Sigmoid colon (tissue), 7 donors: Measurements from ENCODE around the gene S100A3. TPM values are rescaled to one million over a fixed set of nuclear protein-coding genes. Genes with fewer than 3 reads are reported as not detected.
"Not testable (repeated sequence)": the region's sequence is repeated elsewhere in the genome, so short reads cannot be mapped to it uniquely, and the experiment has no call there.

ENCODE experiments used
- DNase-seq: peaks from one replicate; pipeline ENCODE4 v3.0.0-alpha.2; 2019
- H3K27ac ChIP-seq, 4 donors: fragments of 200-600 bp; sonication (generic); one replicate each; pipeline ENCODE4 v1.5.1; 2016 to 2019; ENCODE audit warnings: mild to moderate bottlenecking in 1 of 4
- H3K27me3 ChIP-seq, 3 donors: fragments of 200-600 bp; sonication (generic); one replicate each; pipeline ENCODE4 v1.5.1; 2019; ENCODE audit warnings: mild to moderate bottlenecking in 1 of 3
- H3K36me3 ChIP-seq, 4 donors: fragments of 200-600 bp; sonication (generic); one replicate each; pipeline ENCODE4 v1.5.1; 2016 to 2019
- H3K4me1 ChIP-seq, 4 donors: fragments of 200-600 bp; sonication (generic); one replicate each; pipeline ENCODE4 v1.5.1; 2017 to 2019
- H3K4me3 ChIP-seq, 4 donors: fragments of 200-600 bp; sonication (generic); one replicate each; pipeline ENCODE4 v1.5.1; 2017 to 2019; ENCODE audit warnings: mild to moderate bottlenecking in 2 of 4, moderate library complexity in 1 of 4
- H3K9me3 ChIP-seq, 4 donors: fragments of 200-600 bp in 3 of 4; sonication (generic) in 3 of 4; one replicate each; pipeline versions ENCODE4 v1.5.1 to v1.6.1; 2013 to 2019
- CTCF ChIP-seq, 4 experiments: fragments of 450-650 bp in 3 of 4; fragments of 200-600 bp in 1 of 4; IDR thresholded peaks; one replicate each; pipeline ENCODE4 v1.5.1; 2016 to 2019; ENCODE audit warnings: antibody characterized with exemption in 4 of 4, mild to moderate bottlenecking in 3 of 4, moderate library complexity in 2 of 4
- EP300 ChIP-seq, 4 donors: sonication (generic); formaldehyde crosslinking; IDR thresholded peaks; one replicate each; pipeline ENCODE4 v1.6.1; 2017; ENCODE audit warnings: antibody characterized with exemption in 4 of 4
- POLR2A ChIP-seq, 2 donors: fragments of 450-650 bp; IDR thresholded peaks; one replicate each; pipeline ENCODE4 v1.6.1; 2016; ENCODE audit warnings: antibody characterized with exemption in 2 of 2, mild to moderate bottlenecking in 2 of 2, moderate library complexity in 2 of 2
- POLR2AphosphoS5 ChIP-seq, 4 donors: sonication (generic); formaldehyde crosslinking; IDR thresholded peaks; one replicate each; pipeline ENCODE4 v1.6.1; 2017; ENCODE audit warnings: antibody characterized with exemption in 4 of 4
- WGBS, 2 donors: extraction: QIAGEN DNeasy Blood & Tissue Kit; methylation state at CpG; one replicate each; pipeline ENCODE4 v1.1.7; 2013; 5-methylcytosine and 5-hydroxymethylcytosine counted together
- intact Hi-C: fragments of 100-400 bp; cut with DNase I; formaldehyde crosslinking; loops from one replicate; pipeline ENCODE4 v1.15.1; 2023
- polyA plus RNA-seq, 3 donors: library from polyadenylated mRNA; stranded (reverse); fragments of 200-250 nt; gene quantifications; one replicate each; pipeline ENCODE4 v1.2.3, GENCODE V29; 2013
- total RNA-seq, 4 donors: library from RNA; depleted of rRNA; stranded (reverse); fragments of >200 nt; gene quantifications; one replicate each; pipeline ENCODE4 v1.1.0, GENCODE V29; 2016
- donor health status: healthy with polysubstance abuse.
- donor health status: Bipolar disorder and iron deficiency.
- donor health status: healthy.

S100A3 gene
- total and polyA plus RNA-seq, 7 donors, result 1.1 to 4.3 (median 2.9) TPM

GRCh38 chr1:153566414-153567371 lies 17.6 kb upstream of the S100A3 start:
- intact Hi-C loops, result loop anchor here (2.0 kb wide), 1 partner anchor 60 kb away; the partner anchor contains the start of gene S100A13

GRCh38 chr1:153565529-153566374 lies 16.7 kb upstream of the S100A3 start, which contains the start of gene S100A2:
Gene S100A2, minus strand, starts transcription at chr1:153565844. Its CDS starts 1,967 bp downstream, at chr1:153563877.
- TF ChIP-seq POLR2A (IDR thresholded peaks at IDR 0.05) (no peak), EP300 (IDR thresholded peaks at IDR 0.05) (no peak), POLR2AphosphoS5 (IDR thresholded peaks at IDR 0.05) (peak in 3 of 4 donors; percentile 37 to 79 (median 45))
- no peak within 1 kb of the TSS for H3K4me3 ChIP-seq
- 22 to 36% methylated on average over 8 of the region's 8 CpGs for WGBS, 2 donors
- peaks cover 0 to 44% (median 40%) of the 10 kb centered on the region in 4 donors for H3K4me1 ChIP-seq
- intact Hi-C loops, result loop anchor here (2.0 kb wide), 2 partner anchors 15 to 61 kb away; partner anchors contain the start of gene S100A13
- DNase-seq, result peak; percentile 84
- H3K9me3 ChIP-seq, result no peaks in the 10 kb centered on the region
- no peaks in the 10 kb centered on the region for H3K36me3 ChIP-seq
- H3K27me3 ChIP-seq, result no peaks in the 10 kb centered on the region
- peak within 1 kb of the TSS; percentile 90 to 97 (median 94) for H3K27ac ChIP-seq

More at GRCh38 chr1:153566414-153567371, 17.6 kb upstream of the S100A3 start:
- no peaks in the 10 kb centered on the region for H3K27me3 ChIP-seq
- no peaks in the 10 kb centered on the region for H3K36me3 ChIP-seq
- DNase-seq, result peak; percentile 99
- TF ChIP-seq POLR2AphosphoS5 (IDR thresholded peaks at IDR 0.05), result peak; percentile 72 to 91 (median 82)
- no peak for TF ChIP-seq CTCF (IDR thresholded peaks at IDR 0.05)
- TF ChIP-seq EP300 (IDR thresholded peaks at IDR 0.05), result peak in 2 of 4 donors; percentile 64 to 82
- peak in 1 of 2 donors; percentile 63 for TF ChIP-seq POLR2A (IDR thresholded peaks at IDR 0.05)
- WGBS, 2 donors, result 32 to 49% methylated on average over 16 of the region's 16 CpGs
- peak overlapping the region; percentile 90 to 97 (median 94) for H3K27ac ChIP-seq
- H3K4me1 ChIP-seq, result peaks cover 0 to 39% (median 37%) of the 10 kb centered on the region in 4 donors
- H3K9me3 ChIP-seq, result no peaks in the 10 kb centered on the region
- H3K4me3 ChIP-seq, result no peak overlapping the region

- H3K27ac ChIP-seq, result peak overlapping the region in 3 of 4 donors; percentile 91 to 97 (median 96)
- intact Hi-C loops, result loop anchor here (2.0 kb wide), 1 partner anchor 13 kb away; no protein-coding TSS in a partner anchor
- DNase-seq, result peak; percentile 56
Observed at GRCh38 chr1:153563991-153564390, 14.9 kb upstream of the S100A3 start.

GRCh38 chr1:153563483-153563901 lies 14.4 kb upstream of the S100A3 start:
- 90 to 94% methylated on average over 6 of the region's 6 CpGs for WGBS, 2 donors

More at GRCh38 chr1:153563991-153564390, 14.9 kb upstream of the S100A3 start:
- Histone ChIP-seq H3K4me1 (peaks cover 0 to 46% (median 39%) of the 10 kb centered on the region in 4 donors), H3K27me3 (no peaks in the 10 kb centered on the region), H3K36me3 (no peaks in the 10 kb centered on the region), H3K9me3 (no peaks in the 10 kb centered on the region), H3K4me3 (no peak overlapping the region)
- TF ChIP-seq POLR2A (IDR thresholded peaks at IDR 0.05) (no peak), EP300 (IDR thresholded peaks at IDR 0.05) (no peak), CTCF (IDR thresholded peaks at IDR 0.05) (no peak), POLR2AphosphoS5 (IDR thresholded peaks at IDR 0.05) (no peak)
- 92 to 93% methylated on average over 7 of the region's 7 CpGs for WGBS, 2 donors

GRCh38 chr1:153562021-153562420 lies 13.0 kb upstream of the S100A3 start:
- DNase-seq, H3K27me3 ChIP-seq, H3K4me3 ChIP-seq, intact Hi-C loops, H3K9me3 ChIP-seq, H3K36me3 ChIP-seq: not testable (repeated sequence)
- Histone ChIP-seq H3K27ac (peak overlapping the region in 3 of 4 donors; percentile 7 to 46 (median 32)), H3K4me1 (peaks cover 0 to 26% (median 22%) of the 10 kb centered on the region in 4 donors)
- WGBS, 2 donors, result 60 to 89% methylated on average over 3 of the region's 3 CpGs

More at GRCh38 chr1:153563483-153563901, 14.4 kb upstream of the S100A3 start:
- no peaks in the 10 kb centered on the region for H3K36me3 ChIP-seq
- intact Hi-C loops, result no loop called here
- no peak for TF ChIP-seq EP300 (IDR thresholded peaks at IDR 0.05)
- no peak for TF ChIP-seq POLR2AphosphoS5 (IDR thresholded peaks at IDR 0.05)
- no peak for TF ChIP-seq CTCF (IDR thresholded peaks at IDR 0.05)
- TF ChIP-seq POLR2A (IDR thresholded peaks at IDR 0.05), result no peak
- no peak overlapping the region for H3K27ac ChIP-seq
- peak; percentile 56 for DNase-seq
- H3K4me1 ChIP-seq, result peaks cover 0 to 41% (median 35%) of the 10 kb centered on the region in 4 donors
- no peaks in the 10 kb centered on the region for H3K27me3 ChIP-seq
- H3K9me3 ChIP-seq, result no peaks in the 10 kb centered on the region
- H3K4me3 ChIP-seq, result no peak overlapping the region
